Esophagus (tissue), 2 donors: ENCODE results near the gene AS3MT. TPM values are rescaled to one million over a fixed set of nuclear protein-coding genes. Genes with fewer than 3 reads are reported as not detected.
A peak's percentile ranks its signal among the peaks of the same experiment; 100 is the strongest.
"Not testable (repeated sequence)": the region's sequence is repeated elsewhere in the genome, so short reads cannot be mapped to it uniquely, and the experiment has no call there.

Experiments used
- H3K27ac ChIP-seq, 2 donors: one replicate each; pipeline ENCODE4 v1.5.1; 2013; ENCODE audit warnings: low read depth in 2 of 2, mild to moderate bottlenecking in 2 of 2, inconsistent platforms in 1 of 2, low read length in 1 of 2, moderate library complexity in 1 of 2
- H3K27me3 ChIP-seq, 2 donors: one replicate each; pipeline ENCODE4 v1.6.1; 2013; ENCODE audit warnings: low read length in 2 of 2, control low read depth in 1 of 2, mild to moderate bottlenecking in 1 of 2; ENCODE audit not compliant: insufficient read depth in 2 of 2, control insufficient read depth in 1 of 2
- H3K36me3 ChIP-seq, 2 donors: one replicate each; pipeline ENCODE4 v1.6.1; 2013; ENCODE audit warnings: low read length in 1 of 2; ENCODE audit not compliant: control insufficient read depth in 2 of 2, insufficient read depth in 2 of 2
- H3K4me1 ChIP-seq, 2 donors: one replicate each; pipeline ENCODE4 v1.6.1; 2013; ENCODE audit warnings: low read length in 1 of 2; ENCODE audit not compliant: control insufficient read depth in 2 of 2, insufficient read depth in 2 of 2
- H3K4me3 ChIP-seq, 2 donors: one replicate each; pipeline ENCODE4 v1.5.1; 2013; ENCODE audit warnings: low read length in 2 of 2, mild to moderate bottlenecking in 2 of 2, low read depth in 1 of 2, moderate library complexity in 1 of 2
- H3K9me3 ChIP-seq, 2 donors: one replicate each; pipeline ENCODE4 v1.6.1; 2013; ENCODE audit warnings: mild to moderate bottlenecking in 2 of 2, low read depth in 1 of 2, low read length in 1 of 2, moderate library complexity in 1 of 2; ENCODE audit not compliant: control insufficient read depth in 2 of 2, insufficient read depth in 1 of 2
- WGBS, 2 donors: extraction: QIAGEN DNeasy Blood & Tissue Kit; methylation state at CpG; one replicate each; pipeline ENCODE4 v1.1.7; 2013; 5-methylcytosine and 5-hydroxymethylcytosine counted together
- polyA plus RNA-seq, 2 donors: library from polyadenylated mRNA; stranded (reverse); fragments of 200-250 nt; gene quantifications; one replicate each; pipeline ENCODE4 v1.2.3, GENCODE V29; 2013
- donor health status: healthy with polysubstance abuse.
- donor health status: Bipolar disorder and iron deficiency.

AS3MT gene
- polyA plus RNA-seq: 1 to 10 TPM; 2.0 to 2.8 TPM

- H3K4me1 ChIP-seq: peaks cover 3 to 10% of the 10 kb centered on the region in 2 donors
- H3K4me3 ChIP-seq: peak within 1 kb of the TSS; percentile 48 to 52
- H3K9me3 ChIP-seq: no peaks in the 10 kb centered on the region
- 5 to 10% methylated on average over 36 to 63 of the region's 63 CpGs for WGBS, 2 donors
- H3K27ac ChIP-seq: no peak within 1 kb of the TSS
- no peaks in the 10 kb centered on the region for H3K27me3 ChIP-seq
- no peaks in the 10 kb centered on the region for H3K36me3 ChIP-seq
Measured at GRCh38 chr10:102869258-102870198, at the start of gene AS3MT. Gene AS3MT (plus strand): TSS chr10:102869470. CDS start chr10:102869593, 123 bp downstream.

GRCh38 chr10:102820008-102820407 is 49.3 kb upstream of the AS3MT start:
- H3K4me3 ChIP-seq, H3K36me3 ChIP-seq, H3K27ac ChIP-seq, H3K9me3 ChIP-seq, H3K4me1 ChIP-seq, H3K27me3 ChIP-seq: not testable (repeated sequence)
- 96% methylated on average over 5 of the region's 5 CpGs for WGBS, 2 donors

GRCh38 chr10:102822222-102822621 is 47.0 kb upstream of the AS3MT start:
- Histone ChIP-seq H3K27me3 (no peaks in the 10 kb centered on the region), H3K36me3 (no peaks in the 10 kb centered on the region), H3K9me3 (no peaks in the 10 kb centered on the region), H3K27ac (no peak overlapping the region), H3K4me1 (peaks cover 3 to 6% of the 10 kb centered on the region in 2 donors), H3K4me3 (no peak overlapping the region)
- 88 to 92% methylated on average over 12 of the region's 12 CpGs for WGBS, 2 donors

- no peaks in the 10 kb centered on the region for H3K36me3 ChIP-seq
- no peak overlapping the region for H3K27ac ChIP-seq
- H3K4me3 ChIP-seq: no peak overlapping the region
- no peaks in the 10 kb centered on the region for H3K4me1 ChIP-seq
- H3K27me3 ChIP-seq: no peaks in the 10 kb centered on the region
- 92 to 93% methylated on average over 4 of the region's 4 CpGs for WGBS, 2 donors
- no peaks in the 10 kb centered on the region for H3K9me3 ChIP-seq
Measured at GRCh38 chr10:102824664-102825063, 44.6 kb upstream of the AS3MT start.

GRCh38 chr10:102826148-102826796 is 43.0 kb upstream of the AS3MT start:
- no peaks in the 10 kb centered on the region for H3K36me3 ChIP-seq
- no peak overlapping the region for H3K27ac ChIP-seq
- no peaks in the 10 kb centered on the region for H3K4me1 ChIP-seq
- H3K9me3 ChIP-seq: no peaks in the 10 kb centered on the region
- H3K27me3 ChIP-seq: no peaks in the 10 kb centered on the region
- H3K4me3 ChIP-seq: no peak overlapping the region
- 91% methylated on average over 8 to 9 of the region's 9 CpGs for WGBS, 2 donors

GRCh38 chr10:102827597-102827975 is 41.7 kb upstream of the AS3MT start:
- WGBS, 2 donors: 83 to 85% methylated on average over 5 of the region's 5 CpGs

GRCh38 chr10:102831322-102832071 is 37.8 kb upstream of the AS3MT start:
- Histone ChIP-seq H3K9me3 (no peaks in the 10 kb centered on the region), H3K27me3 (no peaks in the 10 kb centered on the region), H3K4me1 (peaks cover 2 to 4% of the 10 kb centered on the region in 2 donors), H3K27ac (no peak overlapping the region), H3K4me3 (no peak overlapping the region), H3K36me3 (no peaks in the 10 kb centered on the region)
- 61 to 67% methylated on average over 16 of the region's 16 CpGs for WGBS, 2 donors

More at GRCh38 chr10:102827597-102827975, 41.7 kb upstream of the AS3MT start:
- Histone ChIP-seq H3K4me3 (no peak overlapping the region), H3K36me3 (no peaks in the 10 kb centered on the region), H3K27me3 (no peaks in the 10 kb centered on the region), H3K4me1 (no peaks in the 10 kb centered on the region), H3K9me3 (no peaks in the 10 kb centered on the region), H3K27ac (no peak overlapping the region)

- no peak overlapping the region for H3K27ac ChIP-seq
- H3K4me1 ChIP-seq: peaks cover 2 to 4% of the 10 kb centered on the region in 2 donors
- H3K4me3 ChIP-seq: no peak overlapping the region
- H3K36me3 ChIP-seq: no peaks in the 10 kb centered on the region
- H3K9me3 ChIP-seq: no peaks in the 10 kb centered on the region
- WGBS, 2 donors: 84 to 88% methylated on average over 14 of the region's 14 CpGs
- no peaks in the 10 kb centered on the region for H3K27me3 ChIP-seq
Measured at GRCh38 chr10:102832248-102832647, 37.0 kb upstream of the AS3MT start.

- peaks cover 2 to 4% of the 10 kb centered on the region in 2 donors for H3K4me1 ChIP-seq
- H3K27ac ChIP-seq: no peak overlapping the region
- no peaks in the 10 kb centered on the region for H3K36me3 ChIP-seq
- no peaks in the 10 kb centered on the region for H3K27me3 ChIP-seq
- WGBS, 2 donors: 84 to 85% methylated on average over 4 of the region's 4 CpGs
- no peak overlapping the region for H3K4me3 ChIP-seq
- no peaks in the 10 kb centered on the region for H3K9me3 ChIP-seq
Measured at GRCh38 chr10:102832987-102833386, 36.3 kb upstream of the AS3MT start.
